ENCODE data around the gene MANBA. TPM values are rescaled to one million over a fixed set of nuclear protein-coding genes. Genes with fewer than 3 reads are reported as not detected.
A peak's percentile ranks its signal among the peaks of the same experiment; 100 is the strongest.

Gene MANBA
- total and polyA plus RNA-seq, 2 of the 4 experiments (the other 2 are of a cell fraction), result 11.5 to 17.2 TPM

DNA sequence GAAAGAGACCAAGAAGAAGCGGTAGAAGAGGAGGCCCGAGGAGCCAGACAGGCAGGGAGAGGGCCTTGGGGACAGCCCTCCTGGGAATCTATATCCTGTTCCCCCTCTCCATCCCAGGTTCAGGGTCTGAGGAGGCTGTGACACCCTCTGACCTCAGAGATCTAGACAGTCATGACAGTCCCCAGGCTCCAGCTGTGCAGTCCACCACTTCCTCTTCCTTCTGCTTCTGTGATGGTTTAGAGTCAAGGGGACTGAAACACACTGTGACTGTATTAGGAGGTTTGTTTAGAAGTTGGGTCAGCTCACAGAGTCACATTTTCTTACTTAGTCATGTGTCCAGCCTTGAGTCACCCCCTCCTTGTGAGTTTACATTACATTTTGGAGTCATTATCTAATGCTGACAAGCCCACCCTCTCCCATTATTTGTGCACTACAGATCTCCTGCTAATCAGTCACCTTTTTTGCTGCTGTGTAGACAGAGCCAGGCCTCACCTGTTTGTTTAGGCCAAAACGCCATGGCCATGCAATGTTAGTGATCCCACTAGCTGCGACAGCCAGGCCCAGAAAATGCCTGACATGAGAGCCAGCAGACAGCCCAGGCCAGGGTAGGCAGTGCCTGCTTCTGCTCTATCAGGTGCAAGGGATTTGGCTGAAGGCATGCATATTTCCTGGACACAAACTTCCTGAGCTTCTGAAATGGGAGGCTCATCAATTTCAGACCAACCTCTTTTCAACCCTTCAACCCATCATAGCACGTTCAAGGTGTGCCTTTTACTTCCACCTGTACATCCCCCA, 26.0 kb downstream of the MANBA start:
- peak overlapping the region; percentile 50 for H2BK20ac ChIP-seq (ENCODE audit: low read depth, low read length)
- peak overlapping the region; percentile 48; the same call in 1 of the 2 replicates for H3K23ac ChIP-seq (ENCODE audit: low read depth, low read length)
- no peaks in the 10 kb centered on the region; the same call in 1 of the 2 replicates for H3K9me3 ChIP-seq (ENCODE audit: control insufficient read depth, insufficient read depth, low read length)
- peaks cover 13% of the 10 kb centered on the region for H3K9me1 ChIP-seq (ENCODE audit: insufficient read depth, low read length)
- 0 out of 2 replicates have a peak overlapping the region, but pooled peaks have one; percentile 14 for H3K56ac ChIP-seq (ENCODE audit: extremely low read depth, insufficient read depth, low read length)
- H2BK15ac ChIP-seq (ENCODE audit: low read depth, low read length), result peak overlapping the region; percentile 12; the same call in 1 of the 3 replicates
- H3K4me1 ChIP-seq (ENCODE audit: control insufficient read depth, insufficient read depth, low read length), result peaks cover 14% of the 10 kb centered on the region
- H2BK120ac ChIP-seq (ENCODE audit: low read depth, low read length), result peak overlapping the region; percentile 57
- peak overlapping the region; percentile 47 for H3K18ac ChIP-seq (ENCODE audit: low read depth, low read length)
- H3K9ac ChIP-seq (ENCODE audit: low read depth, low read length), result no peak overlapping the region
- no peaks in the 10 kb centered on the region for H3K27me3 ChIP-seq (ENCODE audit: control insufficient read depth, insufficient read depth, low read length)
- H4K8ac ChIP-seq (ENCODE audit: low read depth in 2 of 2, low read length in 2 of 2), result peak overlapping the region; percentile 27 to 76; a peak in 3 of 4 replicates
- peak overlapping the region; percentile 83 for H3K4ac ChIP-seq (ENCODE audit: low read depth, low read length)
- peak overlapping the region; percentile 68 for H3K27ac ChIP-seq (ENCODE audit: insufficient read depth, low read length)
- H3K14ac ChIP-seq (replicated peaks; ENCODE audit: low read depth, low read length), result peak overlapping the region; percentile 56
- peak overlapping the region; percentile 89 for H2AK5ac ChIP-seq (ENCODE audit: low read depth, low read length)
- H3K4me2 ChIP-seq (ENCODE audit: low read depth, low read length), result 0 out of 2 replicates have a peak overlapping the region, but pooled peaks have one; percentile 1
- intact Hi-C loops (cut with micrococcal nuclease), result no loop called here
- no TSS peak for BruUV-seq (replicated peaks)
- peak overlapping the region; percentile 81 for H2BK5ac ChIP-seq (ENCODE audit: low read depth, low read length, poor library complexity, severe bottlenecking)
- peak; percentile 83 for ATAC-seq (ENCODE audit: low read depth)
- peak overlapping the region; percentile 61 for H2AFZ ChIP-seq (replicated peaks; ENCODE audit: low read length, poor library complexity)
- 29% methylated on average over 1 of the region's 5 CpGs; no CpG with 5 or more reads in 1 of the 2 experiments for WGBS, 2 experiments (ENCODE audit: extremely low coverage in 2 of 2, insufficient read length in 1 of 2)
- H2AK9ac ChIP-seq (replicated peaks; ENCODE audit: low read depth, low read length, poor library complexity), result peak overlapping the region; percentile 38
- peaks cover 11% of the 10 kb centered on the region for H4K20me1 ChIP-seq (ENCODE audit: insufficient read depth, low read length)
- ChIA-PET POLR2A (ENCODE audit: unreplicated experiment) (interaction anchor here (0.6 kb wide), 1 partner anchor 42 kb away, joined by 3 read pairs; no protein-coding TSS in a partner anchor), CTCF (interaction anchor here (0.6 to 2.0 kb wide), 2 partner anchors 19 to 41 kb away, joined by 3 to 6 read pairs; no protein-coding TSS in a partner anchor)
- no peaks in the 10 kb centered on the region for H3K36me3 ChIP-seq (ENCODE audit: control insufficient read depth, insufficient read depth, low read length)
- DNase-seq, result peak; percentile 84
- dilution Hi-C loops (cut with HindIII; ENCODE audit: low sequenced_read_pairs, unreplicated experiment), result no loop called here
- in situ Hi-C loops (cut with MboI; ENCODE audit: low sequenced_read_pairs), result no loop called here
- peaks cover 26 to 62% of the 10 kb centered on the region in 2 experiments for H3K79me1 ChIP-seq (ENCODE audit: low read depth in 1 of 2, low read length in 2 of 2)
- H3K4me3 ChIP-seq (ENCODE audit: insufficient read depth, low read depth, low read length), result no peak overlapping the region
- 0 out of 2 replicates have a peak overlapping the region, but pooled peaks have one; percentile 2 for H4K5ac ChIP-seq (ENCODE audit: low read depth, low read length)
- H4K91ac ChIP-seq (ENCODE audit: insufficient read depth, low read depth, low read length), result peak overlapping the region; percentile 75
- TF ChIP-seq, protein P1, sequence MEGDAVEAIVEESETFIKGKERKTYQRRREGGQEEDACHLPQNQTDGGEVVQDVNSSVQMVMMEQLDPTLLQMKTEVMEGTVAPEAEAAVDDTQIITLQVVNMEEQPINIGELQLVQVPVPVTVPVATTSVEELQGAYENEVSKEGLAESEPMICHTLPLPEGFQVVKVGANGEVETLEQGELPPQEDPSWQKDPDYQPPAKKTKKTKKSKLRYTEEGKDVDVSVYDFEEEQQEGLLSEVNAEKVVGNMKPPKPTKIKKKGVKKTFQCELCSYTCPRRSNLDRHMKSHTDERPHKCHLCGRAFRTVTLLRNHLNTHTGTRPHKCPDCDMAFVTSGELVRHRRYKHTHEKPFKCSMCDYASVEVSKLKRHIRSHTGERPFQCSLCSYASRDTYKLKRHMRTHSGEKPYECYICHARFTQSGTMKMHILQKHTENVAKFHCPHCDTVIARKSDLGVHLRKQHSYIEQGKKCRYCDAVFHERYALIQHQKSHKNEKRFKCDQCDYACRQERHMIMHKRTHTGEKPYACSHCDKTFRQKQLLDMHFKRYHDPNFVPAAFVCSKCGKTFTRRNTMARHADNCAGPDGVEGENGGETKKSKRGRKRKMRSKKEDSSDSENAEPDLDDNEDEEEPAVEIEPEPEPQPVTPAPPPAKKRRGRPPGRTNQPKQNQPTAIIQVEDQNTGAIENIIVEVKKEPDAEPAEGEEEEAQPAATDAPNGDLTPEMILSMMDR (conservative IDR thresholded peaks at IDR 0.05; ENCODE audit: low read depth, low read length), result no peak
- no peak for TF ChIP-seq RFX5 (IDR thresholded peaks at IDR 0.05; ENCODE audit: low read depth, low read length)
- 0 out of 2 replicates have a peak, but pooled peaks have one; percentile 36 for TF ChIP-seq BHLHE40 (IDR thresholded peaks at IDR 0.05; ENCODE audit: low read depth, low read length)
- TF ChIP-seq MAZ (IDR thresholded peaks at IDR 0.05; ENCODE audit: borderline replicate concordance, low read depth, low read length), result no peak
- 0 out of 2 replicates have a peak, but pooled peaks have one; percentile 26 for TF ChIP-seq POLR2A (IDR thresholded peaks at IDR 0.05; ENCODE audit: low read depth, low read length)
- TF ChIP-seq SMC3 (IDR thresholded peaks at IDR 0.05; ENCODE audit: low read depth, low read length), result no peak
- TF ChIP-seq CHD1 (IDR thresholded peaks at IDR 0.05; ENCODE audit: low read depth, low read length), result no peak
- no peak for TF ChIP-seq MXI1 (IDR thresholded peaks at IDR 0.05; ENCODE audit: borderline replicate concordance, low read depth, low read length)
- TF ChIP-seq MAFK (IDR thresholded peaks at IDR 0.05; ENCODE audit: low read depth, low read length), result no peak
- no peak for TF ChIP-seq RAD21 (IDR thresholded peaks at IDR 0.05; ENCODE audit: low read length)
- TF ChIP-seq NFE2L2 (IDR thresholded peaks at IDR 0.05; ENCODE audit: low read depth, low read length), result no peak
- TF ChIP-seq RCOR1 (IDR thresholded peaks at IDR 0.05; ENCODE audit: insufficient replicate concordance, low read length), result no peak
- peak; percentile 77 for TF ChIP-seq USF2 (IDR thresholded peaks at IDR 0.05; ENCODE audit: low read depth, low read length)
- TF ChIP-seq CEBPB (IDR thresholded peaks at IDR 0.05; ENCODE audit: low read depth, low read length), result no peak
